DOHH2 (cell line): ENCODE results near the gene LKAAEAR1.

Experiments
- EZH2phosphoT487 ChIP-seq: fragments of 200-600 bp; sonication (generic); IDR thresholded peaks from 2 replicates; pipeline ENCODE4 v1.6.1; 2017; ENCODE audit warnings: borderline replicate concordance, mild to moderate bottlenecking, antibody characterized with exemption, low read length, moderate library complexity, mixed read lengths
- TF ChIP-seq, protein P1 (sequence below): fragments of 200-600 bp; sonication (generic); IDR thresholded peaks from one replicate; pipeline ENCODE4 v1.5.1; 2014; ENCODE audit warnings: antibody characterized with exemption, mild to moderate bottlenecking, low read depth, low read length; ENCODE audit not compliant: poor library complexity, severe bottlenecking

DNA sequence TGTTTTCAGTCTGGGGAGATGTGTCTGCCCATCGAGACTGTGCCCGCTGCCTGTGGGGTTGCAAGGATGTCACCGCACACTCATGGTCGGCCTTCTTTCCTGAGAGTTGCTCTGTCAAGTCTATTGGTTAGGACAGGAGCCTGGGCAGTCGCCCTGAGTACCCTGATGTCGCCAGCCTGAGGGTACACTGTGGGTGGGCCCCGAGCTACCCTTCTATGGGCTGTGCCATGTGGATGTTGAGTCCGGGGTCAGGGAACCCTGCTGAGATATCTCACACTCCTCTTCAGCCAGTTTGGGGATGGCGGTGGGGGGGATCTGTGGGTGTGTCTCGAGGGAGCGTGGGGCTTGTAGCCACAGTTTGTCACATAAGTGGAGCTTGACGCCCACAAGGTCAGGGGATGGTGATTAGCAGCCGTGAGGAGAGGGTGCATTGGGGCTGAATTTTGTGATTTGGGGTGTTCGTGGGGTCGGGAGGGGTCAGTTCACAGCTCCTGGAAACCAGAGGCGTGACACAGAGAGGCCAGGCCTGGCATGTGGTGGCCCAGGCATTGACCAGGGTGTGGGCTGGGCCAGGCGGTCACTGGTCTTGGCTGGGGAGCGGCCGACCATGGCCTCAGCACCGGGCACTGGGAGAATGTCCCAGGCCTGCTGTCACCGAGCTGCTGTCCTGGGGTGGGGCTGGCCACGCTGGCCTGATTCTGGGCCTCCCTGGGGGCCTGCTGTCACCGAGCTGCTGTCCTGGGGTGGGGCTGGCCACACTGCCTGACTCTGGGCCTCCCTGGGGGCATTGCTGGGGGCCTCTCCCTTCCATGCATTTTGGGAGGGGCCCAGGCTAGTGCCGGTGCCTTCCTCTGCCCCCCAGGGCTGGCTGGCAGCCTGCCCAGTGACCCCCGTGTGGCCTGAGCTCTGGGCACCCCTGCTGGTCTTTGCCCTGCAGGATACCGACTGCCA lies 24.8 kb upstream of the LKAAEAR1 start:
- TF ChIP-seq, protein P1, sequence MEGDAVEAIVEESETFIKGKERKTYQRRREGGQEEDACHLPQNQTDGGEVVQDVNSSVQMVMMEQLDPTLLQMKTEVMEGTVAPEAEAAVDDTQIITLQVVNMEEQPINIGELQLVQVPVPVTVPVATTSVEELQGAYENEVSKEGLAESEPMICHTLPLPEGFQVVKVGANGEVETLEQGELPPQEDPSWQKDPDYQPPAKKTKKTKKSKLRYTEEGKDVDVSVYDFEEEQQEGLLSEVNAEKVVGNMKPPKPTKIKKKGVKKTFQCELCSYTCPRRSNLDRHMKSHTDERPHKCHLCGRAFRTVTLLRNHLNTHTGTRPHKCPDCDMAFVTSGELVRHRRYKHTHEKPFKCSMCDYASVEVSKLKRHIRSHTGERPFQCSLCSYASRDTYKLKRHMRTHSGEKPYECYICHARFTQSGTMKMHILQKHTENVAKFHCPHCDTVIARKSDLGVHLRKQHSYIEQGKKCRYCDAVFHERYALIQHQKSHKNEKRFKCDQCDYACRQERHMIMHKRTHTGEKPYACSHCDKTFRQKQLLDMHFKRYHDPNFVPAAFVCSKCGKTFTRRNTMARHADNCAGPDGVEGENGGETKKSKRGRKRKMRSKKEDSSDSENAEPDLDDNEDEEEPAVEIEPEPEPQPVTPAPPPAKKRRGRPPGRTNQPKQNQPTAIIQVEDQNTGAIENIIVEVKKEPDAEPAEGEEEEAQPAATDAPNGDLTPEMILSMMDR = no peak
- no peak for TF ChIP-seq EZH2phosphoT487
